Inferior parietal cortex (tissue), 1 donor: ENCODE data around the gene TEX2.

ENCODE experiments used
- DNase-seq: peaks from one replicate; pipeline ENCODE4 v3.0.0-alpha.2; 2016; ENCODE audit errors: extremely low spot score

Gene TEX2

GRCh38 chr17:64160378-64160777, 102.7 kb downstream of the TEX2 start:
- no peak for DNase-seq

- no peak for DNase-seq
Measured at GRCh38 chr17:64158831-64159590, 104.0 kb downstream of the TEX2 start.

GRCh38 chr17:64158406-64158805, 104.7 kb downstream of the TEX2 start:
- no peak for DNase-seq

- DNase-seq = no peak
Measured at GRCh38 chr17:64157669-64158180, 105.3 kb downstream of the TEX2 start.

GRCh38 chr17:64156670-64157069, 106.4 kb downstream of the TEX2 start:
- DNase-seq = no peak

GRCh38 chr17:64155751-64156544, 107.1 kb downstream of the TEX2 start:
- peak; percentile 86 for DNase-seq

GRCh38 chr17:64155129-64155528, 107.9 kb downstream of the TEX2 start:
- DNase-seq = no peak

- DNase-seq = no peak
Measured at GRCh38 chr17:64154717-64155116, 108.3 kb downstream of the TEX2 start.

GRCh38 chr17:64154313-64154695, 108.8 kb downstream of the TEX2 start:
- DNase-seq = no peak

GRCh38 chr17:64153565-64154312, 109.3 kb downstream of the TEX2 start:
- no peak for DNase-seq

- DNase-seq = no peak
Measured at GRCh38 chr17:64152428-64153125, 110.5 kb downstream of the TEX2 start.

- DNase-seq = no peak
Measured at GRCh38 chr17:64151016-64151368, 112.1 kb downstream of the TEX2 start.

GRCh38 chr17:64150237-64151015, 112.6 kb downstream of the TEX2 start:
- no peak for DNase-seq

- no peak for DNase-seq
Measured at GRCh38 chr17:64149196-64149595, 113.9 kb downstream of the TEX2 start.

GRCh38 chr17:64148699-64149098, 114.4 kb downstream of the TEX2 start:
- DNase-seq = no peak

GRCh38 chr17:64148017-64148631, 114.9 kb downstream of the TEX2 start:
- DNase-seq = no peak

GRCh38 chr17:64147110-64148016, 115.7 kb downstream of the TEX2 start:
- no peak for DNase-seq

GRCh38 chr17:64146418-64147109, 116.5 kb downstream of the TEX2 start:
- DNase-seq = peak; percentile 63
